H7 (cell line): ENCODE results near the gene PHACTR1. TPM values are rescaled to one million over a fixed set of nuclear protein-coding genes. Genes with fewer than 3 reads are reported as not detected.
A peak's percentile ranks its signal among the peaks of the same experiment; 100 is the strongest.

ENCODE experiments used
- DNase-seq: peaks from one replicate; pipeline ENCODE4 v3.0.0; 2012
- H3K27me3 ChIP-seq: 2 replicates; pipeline ENCODE4 v1.6.0; 2011; ENCODE audit warnings: mild to moderate bottlenecking, low read length; ENCODE audit not compliant: control insufficient read depth, insufficient read depth
- H3K36me3 ChIP-seq: replicated peaks from 2 replicates; pipeline ENCODE4 v1.5.1; 2011; ENCODE audit warnings: low read length; ENCODE audit not compliant: control insufficient read depth, insufficient read depth
- H3K4me3 ChIP-seq: 2 replicates; pipeline ENCODE4 v1.5.1; 2011; ENCODE audit warnings: low read depth, mild to moderate bottlenecking, control low read depth, low read length, moderate library complexity; ENCODE audit not compliant: insufficient read depth
- total RNA-seq: library from RNA; depleted of rRNA; stranded (reverse); fragments of >200 nt; shearing (Covaris generic); gene quantifications from 2 replicates; pipeline ENCODE4 v1.2.3, GENCODE V29; 2014

Gene PHACTR1
- total RNA-seq, 1 experiment from 2014 or later: 3.3 TPM

DNA sequence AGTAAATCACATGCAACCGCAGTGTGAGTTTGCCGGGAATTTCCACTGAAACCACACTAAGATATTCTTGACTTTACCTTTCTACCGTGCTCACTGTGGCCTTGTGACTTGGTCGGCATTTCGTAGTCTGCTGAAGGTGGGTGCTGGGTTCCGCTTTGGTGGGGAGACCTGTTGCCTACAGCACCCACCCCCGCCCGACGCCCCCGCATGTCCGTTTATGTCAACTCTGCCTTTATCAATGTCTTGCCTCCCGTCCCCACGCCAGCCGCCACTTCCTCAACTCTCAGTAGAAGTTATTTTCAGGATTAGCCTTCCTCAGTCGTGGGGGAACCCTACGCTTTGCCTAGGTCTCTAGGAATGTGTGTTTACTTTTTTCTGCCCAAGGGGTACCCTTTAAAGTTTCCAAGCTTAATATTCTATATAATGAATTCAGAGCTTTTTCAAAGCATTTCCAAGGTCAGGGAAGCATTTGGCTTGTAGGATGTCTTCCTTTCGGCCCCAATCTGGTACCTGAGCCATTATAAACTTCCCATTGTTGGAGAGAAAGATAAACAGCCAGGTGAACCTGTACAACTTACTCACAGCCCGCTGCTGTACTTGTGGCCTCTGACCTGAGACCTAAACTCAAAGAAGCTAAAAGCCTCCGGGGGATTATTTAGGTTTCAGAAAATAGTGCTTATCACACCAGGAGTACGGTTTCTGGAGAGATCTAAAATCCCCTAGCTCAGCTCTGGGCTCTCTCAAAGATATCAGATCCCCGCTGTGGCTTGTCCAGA lies 557.6 kb downstream of the PHACTR1 start:
- H3K36me3 ChIP-seq: no peaks in the 10 kb centered on the region; the same call in 1 of the 2 replicates
- no peak for DNase-seq
- H3K4me3 ChIP-seq: no peak overlapping the region
- no peaks in the 10 kb centered on the region for H3K27me3 ChIP-seq

DNA sequence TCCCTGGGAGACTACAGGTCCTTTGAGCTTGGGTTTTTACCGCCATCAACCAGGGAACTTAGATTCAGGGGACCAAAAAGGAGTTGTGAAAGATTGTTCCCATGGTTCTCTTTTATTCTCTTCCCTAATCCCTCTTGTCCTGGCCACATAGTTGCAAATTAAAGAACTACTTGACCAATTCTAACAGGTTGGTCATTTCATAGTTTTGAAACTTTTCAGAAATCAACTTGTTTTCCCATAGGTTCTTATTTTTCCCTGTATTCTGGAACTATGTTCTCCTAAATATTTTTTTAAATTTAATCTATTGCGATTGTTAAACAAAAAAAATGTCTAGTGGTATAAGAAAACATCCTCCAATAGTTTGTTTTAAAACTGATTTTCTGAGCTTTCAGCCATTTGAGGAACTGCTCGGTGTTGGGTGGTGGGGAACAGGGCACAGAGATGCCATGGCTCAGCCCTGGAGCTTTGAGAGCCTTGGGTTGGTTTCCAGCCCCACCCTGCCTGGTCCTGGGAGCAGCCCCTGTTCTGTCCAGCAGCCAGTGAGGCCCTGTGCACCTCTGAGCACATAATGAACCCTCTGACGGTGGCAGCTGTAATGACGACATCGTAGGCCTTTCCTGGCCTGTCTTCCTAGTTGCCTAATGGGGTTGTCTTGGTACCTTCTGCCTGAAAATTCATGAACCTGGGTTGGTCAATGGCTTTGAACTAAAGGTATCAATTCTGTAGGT lies 558.3 kb downstream of the PHACTR1 start:
- no peak for DNase-seq
- no peaks in the 10 kb centered on the region for H3K27me3 ChIP-seq
- peaks cover 1% of the 10 kb centered on the region; the same call in 1 of the 2 replicates for H3K36me3 ChIP-seq
- H3K4me3 ChIP-seq: no peak overlapping the region

DNA sequence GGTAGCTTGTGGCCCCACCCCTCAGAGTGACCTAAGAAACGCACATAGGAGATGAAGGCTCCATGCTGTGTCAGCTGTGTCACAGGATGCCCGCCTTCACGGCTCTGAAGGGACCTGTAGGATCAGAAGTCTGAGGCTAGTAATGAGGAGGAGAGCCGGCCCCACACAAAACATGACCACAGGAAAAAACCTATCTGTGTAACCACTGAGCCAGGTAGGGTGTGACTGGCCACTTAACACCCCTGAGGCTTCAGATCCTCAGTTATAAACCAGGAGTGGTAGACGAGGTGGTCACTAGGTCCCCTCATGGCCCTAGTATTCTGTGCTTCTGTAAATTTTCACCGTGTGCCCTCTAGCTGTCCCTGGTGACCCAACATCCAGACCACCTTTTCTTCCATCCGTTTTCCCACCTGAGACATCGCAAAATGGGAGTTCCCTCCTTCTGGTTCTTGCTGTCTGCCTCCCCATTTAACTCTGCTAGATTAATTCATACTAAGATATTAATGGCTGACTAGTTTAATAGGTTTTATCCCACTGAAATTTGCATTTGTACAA lies 558.9 kb downstream of the PHACTR1 start:
- Histone ChIP-seq H3K36me3 (peaks cover 1% of the 10 kb centered on the region; the same call in 1 of the 2 replicates), H3K4me3 (no peak overlapping the region)
- DNase-seq: no peak

DNA sequence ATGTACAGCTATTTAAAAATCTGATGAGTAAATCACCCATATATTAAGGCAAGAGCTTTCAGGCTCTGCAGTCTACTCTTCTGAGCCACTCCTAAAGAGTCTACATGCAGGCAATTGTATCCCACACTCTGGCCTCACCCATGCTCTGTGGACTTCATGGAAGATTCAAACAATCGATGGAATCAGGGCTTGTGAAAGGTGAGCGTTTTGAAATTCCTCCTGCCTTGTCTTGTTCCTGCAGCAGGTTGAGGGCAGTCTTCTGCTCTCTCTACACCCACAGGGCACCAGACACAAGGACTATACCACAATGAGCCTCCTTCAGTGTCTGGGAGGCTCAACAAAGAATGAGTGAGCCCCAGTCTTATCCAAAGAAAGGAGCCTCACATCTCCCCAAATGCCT lies 560.7 kb downstream of the PHACTR1 start:
- no peaks in the 10 kb centered on the region for H3K27me3 ChIP-seq
- H3K36me3 ChIP-seq: peaks cover 1% of the 10 kb centered on the region; the same call in 1 of the 2 replicates
- DNase-seq: no peak
- no peak overlapping the region for H3K4me3 ChIP-seq

More for the DNA sequence above, 558.9 kb downstream of the PHACTR1 start:
- no peaks in the 10 kb centered on the region for H3K27me3 ChIP-seq

DNA sequence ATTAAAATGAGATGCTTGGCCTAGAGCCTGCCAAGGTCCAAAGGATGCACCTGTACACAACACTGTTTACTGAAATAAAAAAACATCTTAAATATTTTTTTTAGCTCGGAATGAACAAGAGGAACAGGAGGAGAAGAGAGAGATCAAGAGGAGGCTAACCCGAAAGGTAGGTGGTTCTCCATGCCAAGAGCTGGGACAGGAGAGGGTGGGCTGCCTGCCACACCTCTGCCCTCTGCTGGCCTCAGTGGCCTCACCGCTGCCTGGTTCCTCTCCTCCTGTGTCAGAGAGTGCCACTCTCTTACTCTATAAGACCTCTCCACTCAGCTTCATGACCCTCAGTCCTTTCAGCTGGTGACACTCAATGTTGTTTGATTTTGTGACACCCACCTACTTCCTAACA lies 561.6 kb downstream of the PHACTR1 start:
- DNase-seq: peak; percentile 83
- Histone ChIP-seq H3K4me3 (no peak overlapping the region), H3K36me3 (0 out of 2 replicates have a peak, but pooled peaks cover 1% of the 10 kb centered on the region)

DNA sequence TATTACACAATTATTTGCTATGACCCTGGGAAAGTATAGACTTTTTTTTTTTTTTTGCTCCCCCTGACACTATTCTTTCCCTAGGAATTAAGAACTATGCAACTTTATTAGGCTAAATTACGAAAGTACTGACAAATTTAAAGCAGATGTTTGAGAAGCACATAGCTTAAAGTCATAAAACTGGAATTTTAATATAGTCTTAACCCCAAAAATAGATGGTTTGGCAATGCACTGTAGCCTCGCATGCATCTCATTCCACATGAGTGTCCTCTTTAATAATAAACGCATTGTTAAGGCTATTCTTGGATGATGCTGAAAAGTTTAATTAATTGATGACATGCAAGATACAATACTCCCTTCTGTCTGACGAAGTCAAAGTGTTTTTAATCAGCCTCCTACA lies 562.4 kb downstream of the PHACTR1 start:
- Histone ChIP-seq H3K4me3 (no peak overlapping the region), H3K36me3 (0 out of 2 replicates have a peak, but pooled peaks cover 1% of the 10 kb centered on the region), H3K27me3 (no peaks in the 10 kb centered on the region)
- DNase-seq: no peak

More for the DNA sequence above, 561.6 kb downstream of the PHACTR1 start:
- no peaks in the 10 kb centered on the region for H3K27me3 ChIP-seq

DNA sequence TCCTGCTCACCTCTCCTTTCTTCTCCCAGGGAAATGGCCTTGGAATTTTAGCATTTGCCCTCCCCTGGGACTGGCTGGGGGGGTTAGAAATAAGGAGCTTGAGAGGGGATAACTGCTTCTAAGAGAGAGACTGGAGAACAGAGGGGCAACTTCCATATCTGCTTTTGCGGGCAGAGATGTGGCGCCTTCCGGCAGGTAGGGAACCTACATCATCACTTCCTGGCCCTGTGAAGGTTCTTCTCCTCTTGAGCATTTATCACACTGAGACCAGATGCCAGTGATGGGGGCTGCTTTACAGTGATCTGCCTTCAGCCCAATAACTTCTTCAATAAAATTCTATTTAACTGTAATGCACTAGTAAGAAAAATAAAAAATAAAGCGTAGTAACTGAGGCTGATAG lies 563.7 kb downstream of the PHACTR1 start:
- no peak for DNase-seq
- Histone ChIP-seq H3K27me3 (no peaks in the 10 kb centered on the region), H3K36me3 (0 out of 2 replicates have a peak, but pooled peaks cover 1% of the 10 kb centered on the region), H3K4me3 (no peak overlapping the region)

DNA sequence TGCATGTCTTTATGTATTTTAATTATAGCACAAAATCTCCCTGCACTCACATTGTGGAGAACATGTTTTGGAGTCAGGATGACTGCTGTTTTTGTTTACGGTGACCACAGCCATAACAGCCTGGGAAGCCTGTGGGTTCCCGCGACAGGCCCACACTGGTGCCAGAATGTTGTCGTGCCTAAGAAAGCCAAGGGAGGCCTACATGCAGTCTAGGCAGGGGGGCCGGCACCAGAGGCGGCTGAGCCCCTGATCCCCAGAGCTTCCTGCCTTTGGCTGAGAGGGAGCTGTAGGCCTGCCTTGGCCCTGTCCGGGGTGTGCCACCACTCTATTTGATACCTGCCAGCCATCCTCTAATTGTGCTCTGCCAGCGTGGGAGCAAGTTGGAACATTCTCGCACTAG lies 565.1 kb downstream of the PHACTR1 start:
- no peak for DNase-seq
- Histone ChIP-seq H3K4me3 (no peak overlapping the region), H3K27me3 (no peaks in the 10 kb centered on the region), H3K36me3 (peaks cover 1% of the 10 kb centered on the region; the same call in 1 of the 2 replicates)

DNA sequence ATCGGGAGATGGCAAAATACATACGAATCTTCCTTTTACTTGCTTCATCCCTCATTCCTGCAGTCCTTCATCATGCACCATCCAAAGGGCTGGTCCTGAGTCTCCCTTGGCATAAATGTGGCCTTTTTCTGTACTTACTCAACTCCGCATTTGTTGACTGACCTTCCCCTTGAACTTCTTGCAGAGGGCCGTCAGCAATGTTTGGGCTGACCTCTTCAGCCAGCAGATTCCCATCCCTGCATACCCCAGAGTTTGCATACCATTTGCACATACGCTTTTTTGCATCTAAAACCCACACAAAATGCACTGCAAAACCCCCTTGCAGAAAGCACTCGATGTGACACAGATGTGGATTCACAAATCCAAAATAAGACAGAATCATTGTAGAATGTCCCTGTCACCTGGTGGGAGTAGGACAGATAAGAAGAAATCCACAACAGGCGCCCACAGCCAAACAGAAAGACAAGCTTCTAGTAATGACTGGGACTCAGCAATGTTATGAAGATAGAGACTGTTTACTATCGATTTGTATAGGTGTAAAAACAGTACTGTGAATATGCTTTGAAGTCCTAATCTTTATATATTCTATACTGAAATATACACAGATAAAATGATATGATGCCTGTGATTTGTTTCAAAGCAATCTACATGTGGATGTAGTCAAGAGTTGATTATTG lies 566.0 kb downstream of the PHACTR1 start:
- H3K4me3 ChIP-seq: no peak overlapping the region
- no peak for DNase-seq
- H3K36me3 ChIP-seq: peaks cover 1% of the 10 kb centered on the region; the same call in 1 of the 2 replicates
- H3K27me3 ChIP-seq: no peaks in the 10 kb centered on the region

DNA sequence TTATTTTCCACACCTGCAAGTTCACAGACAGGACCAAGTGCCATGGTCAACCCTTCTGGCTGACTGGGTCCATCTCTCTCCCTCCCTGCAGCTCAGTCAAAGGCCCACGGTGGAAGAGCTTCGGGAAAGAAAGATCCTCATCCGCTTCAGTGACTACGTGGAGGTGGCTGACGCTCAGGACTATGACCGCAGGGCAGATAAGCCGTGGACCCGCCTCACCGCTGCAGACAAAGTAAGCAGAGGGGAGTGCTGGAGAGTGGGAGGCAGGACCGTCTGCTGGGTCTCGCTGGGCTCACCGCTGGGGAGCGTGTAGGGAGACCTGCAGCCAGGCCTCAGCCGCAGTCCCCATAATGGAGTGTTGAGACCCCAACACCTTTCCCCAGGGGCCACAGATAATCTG lies 566.8 kb downstream of the PHACTR1 start:
- peaks cover 1% of the 10 kb centered on the region; the same call in 1 of the 2 replicates for H3K36me3 ChIP-seq
- H3K27me3 ChIP-seq: no peaks in the 10 kb centered on the region
- no peak overlapping the region for H3K4me3 ChIP-seq
- no peak for DNase-seq

DNA sequence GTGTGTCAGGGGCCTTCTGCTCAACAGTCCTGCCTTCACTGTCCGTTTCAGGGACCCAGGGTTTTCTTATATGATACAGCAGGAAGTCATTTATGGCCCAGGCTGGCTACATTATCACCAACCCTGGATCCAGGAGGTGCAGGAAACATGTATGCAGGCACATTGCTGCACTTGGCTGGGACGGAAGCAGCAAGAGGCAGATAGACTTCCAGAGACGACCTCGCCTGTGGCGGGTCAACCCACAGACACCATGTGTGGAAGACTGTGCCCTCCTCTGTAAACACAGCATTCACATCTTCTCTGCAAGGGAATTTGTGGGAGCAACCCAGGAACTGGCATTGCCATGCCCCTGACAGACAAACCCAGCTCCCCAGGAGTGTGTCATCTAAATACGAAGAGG lies 568.1 kb downstream of the PHACTR1 start:
- DNase-seq: no peak
- peaks cover 1% of the 10 kb centered on the region; the same call in 1 of the 2 replicates for H3K36me3 ChIP-seq
- no peaks in the 10 kb centered on the region for H3K27me3 ChIP-seq
- H3K4me3 ChIP-seq: no peak overlapping the region

DNA sequence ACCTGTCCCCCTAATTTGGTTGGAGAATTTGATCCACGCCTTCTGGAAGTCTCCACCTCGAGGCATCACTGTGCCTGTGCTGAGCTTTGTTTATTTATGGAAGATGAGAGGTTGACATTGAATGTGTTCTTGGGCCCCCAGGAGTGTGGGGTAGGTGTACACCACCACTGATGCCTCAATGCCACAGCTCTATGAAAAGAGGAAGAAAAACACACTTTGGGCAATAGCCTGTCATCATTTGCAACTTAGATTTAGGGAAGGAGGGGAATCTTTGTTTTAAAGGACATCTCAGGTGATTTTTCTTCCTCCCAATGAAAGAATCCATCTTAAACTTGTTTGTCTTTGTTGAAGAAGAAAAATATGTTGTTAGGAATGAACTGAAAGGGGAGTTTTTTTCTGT lies 569.1 kb downstream of the PHACTR1 start:
- Histone ChIP-seq H3K27me3 (no peaks in the 10 kb centered on the region), H3K36me3 (peaks cover 3% of the 10 kb centered on the region), H3K4me3 (no peak overlapping the region)
- DNase-seq: no peak

DNA sequence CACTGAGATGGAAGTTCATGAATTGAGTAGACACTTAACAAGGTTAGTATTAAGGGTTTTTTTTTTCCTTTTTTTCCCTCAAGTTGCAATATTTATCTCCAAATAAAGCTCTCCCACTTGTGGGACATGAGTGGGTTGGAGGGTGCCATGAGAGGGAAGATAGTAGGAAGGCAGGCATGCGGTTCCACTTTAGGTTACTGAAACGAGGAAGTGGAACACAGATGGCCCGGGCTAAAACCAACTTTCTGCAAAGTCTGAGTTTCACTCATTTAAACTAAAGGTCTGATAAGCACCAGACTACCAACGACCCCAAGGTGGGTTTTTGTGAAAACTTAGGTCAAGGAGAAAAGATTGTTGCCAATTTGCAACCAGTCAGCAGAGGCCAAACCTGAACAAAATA lies 569.6 kb downstream of the PHACTR1 start:
- no peak for DNase-seq
- Histone ChIP-seq H3K36me3 (peaks cover 3% of the 10 kb centered on the region), H3K4me3 (no peak overlapping the region), H3K27me3 (no peaks in the 10 kb centered on the region)

DNA sequence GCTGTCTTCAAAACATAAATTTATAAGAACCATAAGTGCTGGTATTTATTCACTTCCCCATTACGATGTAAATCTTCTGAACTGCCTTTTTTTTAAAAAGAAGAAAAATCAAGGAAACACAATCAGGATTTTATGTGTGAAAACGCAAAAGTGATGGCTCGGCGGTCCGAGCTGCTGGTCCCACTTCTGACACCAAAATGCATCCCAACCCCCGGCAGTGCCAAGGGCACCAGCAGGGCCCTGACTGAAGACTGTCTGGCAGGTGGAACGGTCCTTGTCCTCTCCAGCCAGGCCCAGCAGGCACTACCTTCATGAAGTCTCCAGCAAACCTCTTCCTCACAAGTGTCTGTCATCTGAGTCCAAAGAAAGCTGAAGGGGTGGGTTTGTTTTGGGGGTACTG lies 570.5 kb downstream of the PHACTR1 start:
- Histone ChIP-seq H3K27me3 (no peaks in the 10 kb centered on the region), H3K4me3 (no peak overlapping the region), H3K36me3 (peaks cover 3% of the 10 kb centered on the region)
- DNase-seq: no peak
